K562 (cell line): ENCODE data around the gene FCRLA. TPM values are rescaled to one million over a fixed set of nuclear protein-coding genes. Genes with fewer than 3 reads are reported as not detected.

Experiments used
- ADNP ChIP-seq: fragments of 200-800 bp; sonication (Bioruptor generic); IDR thresholded peaks from 2 replicates; pipeline ENCODE4 v1.6.1; 2016; ENCODE audit warnings: missing genetic modification characterization, missing compliant biosample characterization
- CTBP1 ChIP-seq: fragments of 450-650 bp; IDR thresholded peaks from 2 replicates; pipeline ENCODE4 v1.6.1; 2016; ENCODE audit warnings: borderline replicate concordance
- DIDO1 ChIP-seq: fragments of 450-650 bp; IDR thresholded peaks from 2 replicates; pipeline ENCODE4 v1.6.1; 2016; ENCODE audit warnings: low read depth, missing biosample characterization, missing genetic modification characterization
- ELF2 ChIP-seq: fragments of 250-450 bp; sonication (Bioruptor Pico); IDR thresholded peaks from 2 replicates; pipeline ENCODE4 v1.5.0; 2021; ENCODE audit warnings: mild to moderate bottlenecking
- ELK3 ChIP-seq: fragments of 450-650 bp; formaldehyde crosslinking; IDR thresholded peaks from 2 replicates; pipeline ENCODE4 v1.4.0; 2020; ENCODE audit warnings: mild to moderate bottlenecking
- HLTF ChIP-seq: fragments of 450-650 bp; IDR thresholded peaks from 2 replicates; pipeline ENCODE4 v1.6.1; 2016
- KDM5B ChIP-seq: fragments of 200-600 bp; sonication (generic); IDR thresholded peaks from 2 replicates; pipeline ENCODE4 v1.6.1; 2012; ENCODE audit warnings: low read depth, mild to moderate bottlenecking, moderate library complexity, low read length, control low read depth, inconsistent platforms; ENCODE audit not compliant: insufficient replicate concordance
- MNT ChIP-seq, 2 experiments: fragments of 450-650 bp; conservative IDR thresholded peaks; 2 replicates each; pipeline ENCODE4 v1.6.1; 2017; ENCODE audit warnings: mild to moderate bottlenecking in 2 of 2, moderate library complexity in 2 of 2
- MTA1 ChIP-seq: fragments of 450-650 bp; IDR thresholded peaks from 2 replicates; pipeline ENCODE4 v1.6.1; 2017; ENCODE audit warnings: borderline replicate concordance
- POLR2B ChIP-seq: fragments of 450-650 bp; IDR thresholded peaks from 2 replicates; pipeline ENCODE4 v1.6.1; 2018; ENCODE audit warnings: low read depth; ENCODE audit not compliant: partially characterized antibody
- SIRT6 ChIP-seq: IDR thresholded peaks from one replicate; pipeline ENCODE4 v1.6.1; 2012; ENCODE audit warnings: low read depth, mild to moderate bottlenecking, control low read depth, inconsistent platforms, low read length, moderate library complexity
- SRSF3 ChIP-seq: fragments of 200-400 bp; formaldehyde crosslinking; IDR thresholded peaks from 2 replicates; pipeline ENCODE4 v1.6.1; 2016; ENCODE audit warnings: mild to moderate bottlenecking, low read length, moderate library complexity; ENCODE audit not compliant: insufficient read depth
- TBL1XR1 ChIP-seq, 2 experiments: IDR thresholded peaks; 2 replicates each; pipeline ENCODE4 v1.6.1; 2012; ENCODE audit warnings: improper control_type of control experiment in 2 of 2, low read length in 2 of 2, mild to moderate bottlenecking in 1 of 2
- TCF7L2 ChIP-seq: fragments of 150-350 bp; IDR thresholded peaks from 2 replicates; pipeline ENCODE4 v1.6.1; 2016; ENCODE audit warnings: low read depth, mild to moderate bottlenecking, low read length, moderate library complexity
- ZBTB17 ChIP-seq: fragments of 450-650 bp; formaldehyde crosslinking; IDR thresholded peaks from 2 replicates; pipeline ENCODE4 v1.4.0; 2020; ENCODE audit warnings: mild to moderate bottlenecking
- ZNF212 ChIP-seq: fragments of 450-650 bp; formaldehyde crosslinking; IDR thresholded peaks from 2 replicates; pipeline ENCODE4 v1.4.0; 2020; ENCODE audit warnings: mild to moderate bottlenecking
- ZNF217 ChIP-seq: sonication (generic); formaldehyde crosslinking; IDR thresholded peaks from 2 replicates; pipeline ENCODE4 v1.8.0; 2022; ENCODE audit warnings: mild to moderate bottlenecking, missing genetic modification reagents
- ZNF354B ChIP-seq: fragments of 250-450 bp; sonication (Bioruptor Pico); IDR thresholded peaks from 2 replicates; pipeline ENCODE4 v1.4.0; 2020
- ZNF586 ChIP-seq: fragments of 450-650 bp; formaldehyde crosslinking; conservative IDR thresholded peaks from 2 replicates; pipeline ENCODE4 v1.4.0; 2020; ENCODE audit warnings: mild to moderate bottlenecking, moderate library complexity
- ZNF592 ChIP-seq: fragments of 450-650 bp; IDR thresholded peaks from 2 replicates; pipeline ENCODE4 v1.6.1; 2017; ENCODE audit warnings: antibody characterized with exemption, mild to moderate bottlenecking
- ZNF76 ChIP-seq: fragments of 250-450 bp; sonication (Bioruptor Pico); IDR thresholded peaks from 2 replicates; pipeline ENCODE4 v1.4.0; 2020; ENCODE audit warnings: mild to moderate bottlenecking, moderate library complexity, borderline replicate concordance
- ZSCAN29 ChIP-seq: fragments of 450-650 bp; IDR thresholded peaks from 2 replicates; pipeline ENCODE4 v1.6.1; 2017
- polyA plus RNA-seq, 8 experiments: library from polyadenylated mRNA; depleted of rRNA in 4 of 8; stranded (reverse) in 5 of 8; unstranded in 3 of 8; fragments of >200 nt; fragmentation: Nextera tagmentation in 2 of 8; fragmentation: Illumina TruSeq in 1 of 8; extraction: Ambion mirVana in 2 of 8; extraction: Trizol in 1 of 8; gene quantifications; 2 replicates each; pipeline versions ENCODE4 v1.2.1 to v1.2.3, GENCODE V29; 2011 to 2014; ENCODE audit warnings: inconsistent platforms in 1 of 8, missing spikeins in 1 of 8
- total RNA-seq, 7 experiments: library from RNA; depleted of rRNA in 6 of 7; stranded (reverse); fragments of >200 nt in 6 of 7; fragmentation: Illumina TruSeq in 2 of 7; extraction: Trizol in 2 of 7; gene quantifications; 2 replicates each; pipeline versions ENCODE4 v1.2.1 to v1.2.3, GENCODE V29; 2011 to 2021; ENCODE audit warnings: low replicate concordance in 1 of 7

FCRLA gene
- total and polyA plus RNA-seq, 9 of the 15 experiments (the other 6 are each of a cell fraction or from before 2014, with no cell fraction given) = 0.09 to 0.84 (median 0.44) TPM

- TF ChIP-seq ZNF217 = no peak
- peak; percentile 57; the same call in 1 of the 2 replicates for TF ChIP-seq HLTF
- TF ChIP-seq ZNF76 (CRISPR knock-in tag) = peak; percentile 49; the same call in 1 of the 2 replicates
- TF ChIP-seq MNT (conservative IDR thresholded peaks at IDR 0.05) = peak; percentile 37 to 77; a peak in 3 of 4 replicates
- peak; percentile 56 for TF ChIP-seq CTBP1
- TF ChIP-seq SIRT6 = no peak
- no peak for TF ChIP-seq TCF7L2
- no peak for TF ChIP-seq ELK3 (CRISPR knock-in tag)
- peak; percentile 50; the same call in 1 of the 2 replicates for TF ChIP-seq ELF2
- TF ChIP-seq ZNF592 = no peak
- TF ChIP-seq ADNP (tag) = no peak
- TF ChIP-seq ZNF212 (CRISPR knock-in tag) = no peak; the same call in 1 of the 2 replicates
- no peak for TF ChIP-seq SRSF3
- no peak for TF ChIP-seq ZNF354B (CRISPR knock-in tag)
- TF ChIP-seq ZSCAN29 = peak; percentile 51; the same call in 1 of the 2 replicates
- TF ChIP-seq POLR2B = peak; percentile 80
- TF ChIP-seq MTA1 = peak; percentile 43; the same call in 1 of the 2 replicates
- TF ChIP-seq DIDO1 (tag) = no peak
- no peak for TF ChIP-seq ZBTB17 (CRISPR knock-in tag)
- no peak for TF ChIP-seq ZNF586 (CRISPR knock-in tag)
- peak; percentile 76 for TF ChIP-seq KDM5B
- TF ChIP-seq TBL1XR1 (IDR thresholded peaks at IDR 0.05; ENCODE audit: low read length in 2 of 2) = no peak
These were observed 19.6 kb downstream of the FCRLA start (continued) for GRCh38 chr1:161726473-161727255.
